HG03139 (cell line): Measurements from ENCODE around the gene ZNF597.

Experiments used
- ATAC-seq: cut with Tn5 transposase; IDR thresholded peaks from one replicate; pipeline ENCODE4 v1.9.1; 2021; ENCODE audit not compliant: unreplicated experiment

ZNF597 gene

GRCh38 chr16:3443108-3444031 lies at the start of gene ZNF597, which contains the start of gene NAA60:
Gene ZNF597, minus strand, starts transcription at chr16:3443504. Its CDS starts 351 bp downstream, at chr16:3443153.
Gene NAA60, plus strand, starts transcription at chr16:3443680. Its CDS starts 32,548 bp downstream, at chr16:3476228.
- peak; percentile 92 for ATAC-seq

GRCh38 chr16:3492356-3492755 lies 49.1 kb upstream of the ZNF597 start:
- no peak for ATAC-seq

- ATAC-seq: no peak
Measured at GRCh38 chr16:3490911-3491629, 47.8 kb upstream of the ZNF597 start.

- ATAC-seq: no peak
Measured at GRCh38 chr16:3488801-3489200, 45.5 kb upstream of the ZNF597 start.

- ATAC-seq: no peak
Measured at GRCh38 chr16:3487521-3488410, 44.5 kb upstream of the ZNF597 start.

GRCh38 chr16:3486506-3487215 lies 43.4 kb upstream of the ZNF597 start:
- no peak for ATAC-seq

- no peak for ATAC-seq
Measured at GRCh38 chr16:3485821-3486505, 42.7 kb upstream of the ZNF597 start.

GRCh38 chr16:3485097-3485745 lies 41.9 kb upstream of the ZNF597 start:
- no peak for ATAC-seq

GRCh38 chr16:3484318-3485096 lies 41.2 kb upstream of the ZNF597 start:
- ATAC-seq: no peak

GRCh38 chr16:3482659-3483241 lies 39.4 kb upstream of the ZNF597 start:
- no peak for ATAC-seq

GRCh38 chr16:3481696-3482658 lies 38.7 kb upstream of the ZNF597 start:
- no peak for ATAC-seq

GRCh38 chr16:3480901-3481695 lies 37.8 kb upstream of the ZNF597 start:
- ATAC-seq: no peak

GRCh38 chr16:3479654-3480216 lies 36.4 kb upstream of the ZNF597 start:
- ATAC-seq: no peak

GRCh38 chr16:3478242-3478925 lies 35.1 kb upstream of the ZNF597 start:
- no peak for ATAC-seq

GRCh38 chr16:3476409-3476808 lies 33.1 kb upstream of the ZNF597 start:
- ATAC-seq: no peak
